GM23338 (cell line): ENCODE measurements around the gene CYP24A1. TPM values are rescaled to one million over a fixed set of nuclear protein-coding genes. Genes with fewer than 3 reads are reported as not detected.

Source experiments
- ATAC-seq: fragments of 200-7000 bp; cut with Tn5 transposase; 3 replicates; pipeline ENCODE4 v1.9.1; 2020
- DNase-seq: peaks from one replicate; pipeline ENCODE4 v3.0.0-alpha.2; 2015; ENCODE audit warnings: low spot score
- H2AFZ ChIP-seq: fragments of 200-600 bp; sonication (generic); 2 replicates; pipeline ENCODE4 v1.8.0; 2016; ENCODE audit warnings: antibody characterized with exemption, mild to moderate bottlenecking, moderate library complexity
- H3F3A ChIP-seq: fragments of 200-600 bp; sonication (generic); replicated peaks from 2 replicates; pipeline ENCODE4 v1.8.0; 2017; ENCODE audit warnings: antibody characterized with exemption, mixed run types, low read depth
- H3K27ac ChIP-seq: fragments of 200-600 bp; sonication (generic); 2 replicates; pipeline ENCODE4 v1.6.1; 2016; ENCODE audit warnings: low read depth
- H3K27me3 ChIP-seq: fragments of 200-600 bp; sonication (generic); 2 replicates; pipeline ENCODE4 v1.8.0; 2016; ENCODE audit warnings: mild to moderate bottlenecking, mixed run types, moderate library complexity; ENCODE audit not compliant: insufficient read depth
- H3K36me3 ChIP-seq: fragments of 200-600 bp; sonication (generic); 2 replicates; pipeline ENCODE4 v1.8.0; 2016; ENCODE audit warnings: mild to moderate bottlenecking; ENCODE audit not compliant: insufficient read depth
- H3K4me1 ChIP-seq: fragments of 200-600 bp; sonication (generic); 2 replicates; pipeline ENCODE4 v1.8.0; 2016; ENCODE audit warnings: mild to moderate bottlenecking, moderate library complexity; ENCODE audit not compliant: insufficient read depth
- H3K4me2 ChIP-seq: fragments of 200-600 bp; sonication (generic); 2 replicates; pipeline ENCODE4 v1.7.1; 2017; ENCODE audit warnings: mixed run types
- H3K4me3 ChIP-seq: fragments of 200-600 bp; sonication (generic); 2 replicates; pipeline ENCODE4 v1.6.1; 2016; ENCODE audit warnings: mixed run types
- H3K79me2 ChIP-seq: fragments of 200-600 bp; sonication (generic); replicated peaks from 2 replicates; pipeline ENCODE4 v1.8.0; 2017; ENCODE audit warnings: mild to moderate bottlenecking; ENCODE audit not compliant: insufficient read depth
- H3K9me2 ChIP-seq: fragments of 200-600 bp; sonication (generic); 2 replicates; pipeline ENCODE4 v1.8.0; 2017; ENCODE audit not compliant: insufficient read depth
- H4K20me1 ChIP-seq: fragments of 200-600 bp; sonication (generic); replicated peaks from 2 replicates; pipeline ENCODE4 v1.8.0; 2017; ENCODE audit warnings: mild to moderate bottlenecking; ENCODE audit not compliant: insufficient read depth
- H3K27ac Mint-ChIP-seq: 2 replicates; pipeline ENCODE4 v1.8.0; 2020; ENCODE audit warnings: inconsistent platforms, mild to moderate bottlenecking, moderate library complexity, mixed read lengths
- H3K27me3 Mint-ChIP-seq: 3 replicates; pipeline ENCODE4 v1.8.0; 2022; ENCODE audit warnings: low read depth, mild to moderate bottlenecking, moderate library complexity, mixed read lengths, inconsistent platforms; ENCODE audit not compliant: insufficient read depth, poor library complexity
- H3K36me3 Mint-ChIP-seq: 3 replicates; pipeline ENCODE4 v1.8.0; 2021; ENCODE audit warnings: low read depth, mild to moderate bottlenecking, inconsistent platforms, moderate library complexity, mixed read lengths
- H3K4me1 Mint-ChIP-seq: 3 replicates; pipeline ENCODE4 v1.8.0; 2020; ENCODE audit warnings: mild to moderate bottlenecking, inconsistent platforms, mixed read lengths
- H3K4me3 Mint-ChIP-seq: 3 replicates; pipeline ENCODE4 v1.8.0; 2021; ENCODE audit warnings: moderate library complexity, mild to moderate bottlenecking, inconsistent platforms, mixed read lengths
- H3K9me3 Mint-ChIP-seq: 3 replicates; pipeline ENCODE4 v1.8.0; 2020; ENCODE audit warnings: moderate library complexity, mild to moderate bottlenecking, inconsistent platforms, mixed read lengths
- CREB1 ChIP-seq: fragments of 250-450 bp; sonication (Bioruptor Pico); IDR thresholded peaks from 2 replicates; pipeline ENCODE4 v1.5.0; 2020; ENCODE audit warnings: low read depth, mild to moderate bottlenecking, moderate library complexity
- CTCF ChIP-seq, 2 experiments: fragments of 200-600 bp in 1 of 2; sonication (generic) in 1 of 2; conservative IDR thresholded peaks; 2 replicates each; pipeline versions ENCODE4 v1.5.1 to v1.6.1; 2016 to 2017; ENCODE audit warnings: antibody characterized with exemption in 2 of 2, low read depth in 2 of 2, mild to moderate bottlenecking in 2 of 2, moderate library complexity in 1 of 2
- ETS1 ChIP-seq: IDR thresholded peaks from 2 replicates; pipeline ENCODE4 v1.6.1; 2016; ENCODE audit warnings: antibody characterized with exemption
- EZH2 ChIP-seq: fragments of 200-600 bp; sonication (generic); IDR thresholded peaks from one replicate; pipeline ENCODE4 v1.8.0; 2017; ENCODE audit warnings: antibody characterized with exemption, mild to moderate bottlenecking, low read depth; ENCODE audit not compliant: unreplicated experiment
- EZH2phosphoT487 ChIP-seq: fragments of 200-600 bp; sonication (generic); IDR thresholded peaks from one replicate; pipeline ENCODE4 v1.8.1; 2018; ENCODE audit warnings: antibody characterized with exemption; ENCODE audit not compliant: unreplicated experiment
- JUNB ChIP-seq: IDR thresholded peaks from one replicate; pipeline ENCODE4 v1.6.1; 2016; ENCODE audit warnings: antibody characterized with exemption; ENCODE audit not compliant: unreplicated experiment
- NANOG ChIP-seq: IDR thresholded peaks from 2 replicates; pipeline ENCODE4 v1.6.1; 2016; ENCODE audit warnings: antibody characterized with exemption, borderline replicate concordance
- POLR2AphosphoS5 ChIP-seq: IDR thresholded peaks from 2 replicates; pipeline ENCODE4 v1.6.1; 2016; ENCODE audit warnings: antibody characterized with exemption, low read depth
- REST ChIP-seq: IDR thresholded peaks from one replicate; pipeline ENCODE4 v1.6.1; 2018; ENCODE audit warnings: antibody characterized with exemption; ENCODE audit not compliant: unreplicated experiment
- STAT1 ChIP-seq: IDR thresholded peaks from one replicate; pipeline ENCODE4 v1.6.1; 2016; ENCODE audit warnings: antibody characterized with exemption; ENCODE audit not compliant: unreplicated experiment
- ZNF114 ChIP-seq: fragments of 250-450 bp; sonication (Bioruptor Pico); IDR thresholded peaks from 2 replicates; pipeline ENCODE4 v1.5.0; 2020; ENCODE audit warnings: mild to moderate bottlenecking, moderate library complexity
- ZNF331 ChIP-seq: fragments of 250-450 bp; sonication (Bioruptor Pico); IDR thresholded peaks from 2 replicates; pipeline ENCODE4 v1.5.0; 2020; ENCODE audit warnings: low read depth, mild to moderate bottlenecking, moderate library complexity
- ZNF462 ChIP-seq: fragments of 250-450 bp; sonication (Bioruptor Pico); IDR thresholded peaks from 2 replicates; pipeline ENCODE4 v1.5.0; 2020; ENCODE audit warnings: mild to moderate bottlenecking, moderate library complexity
- polyA plus RNA-seq: library from polyadenylated mRNA; unstranded; fragments of >200 nt; fragmentation: Nextera tagmentation; extraction: Ambion mirVana; gene quantifications from 2 replicates; pipeline ENCODE4 v1.2.1, GENCODE V29; 2016
- total RNA-seq: library from RNA; depleted of rRNA; stranded (reverse); fragments of >200 nt; shearing (Covaris generic); gene quantifications from 2 replicates; pipeline ENCODE4 v1.2.3, GENCODE V29; 2014

Gene CYP24A1
- total and polyA plus RNA-seq, 2 experiments from 2014 or later: 0.10 TPM; not detected in 1

GRCh38 chr20:54184071-54184470 lies 10.3 kb upstream of the CYP24A1 start:
- H3K4me3 Mint-ChIP-seq: no peak overlapping the region
- no peaks in the 10 kb centered on the region for H3K4me1 Mint-ChIP-seq
- Histone ChIP-seq H3K36me3 (no peaks in the 10 kb centered on the region), H3K4me1 (no peaks in the 10 kb centered on the region), H3K4me2 (no peak overlapping the region), H2AFZ (no peak overlapping the region), H3K4me3 (no peak overlapping the region), H3K27me3 (no peaks in the 10 kb centered on the region), H3K79me2 (no peaks in the 10 kb centered on the region), H4K20me1 (no peaks in the 10 kb centered on the region), H3K9me2 (peaks cover 8% of the 10 kb centered on the region; the same call in 1 of the 2 replicates), H3F3A (no peaks in the 10 kb centered on the region), H3K27ac (no peak overlapping the region)
- ATAC-seq (no peak), DNase-seq (no peak)
- H3K27me3 Mint-ChIP-seq: peaks cover 1% of the 10 kb centered on the region
- TF ChIP-seq NANOG (no peak), CREB1 (CRISPR knock-in tag) (no peak), CTCF (conservative IDR thresholded peaks at IDR 0.05; ENCODE audit: low read depth in 2 of 2) (no peak), ETS1 (no peak), STAT1 (no peak), POLR2AphosphoS5 (no peak), EZH2 (no peak), ZNF114 (CRISPR knock-in tag) (no peak), REST (no peak), ZNF331 (CRISPR knock-in tag) (no peak), EZH2phosphoT487 (no peak), JUNB (no peak), ZNF462 (CRISPR knock-in tag) (no peak)
- H3K9me3 Mint-ChIP-seq: no peaks in the 10 kb centered on the region
- H3K36me3 Mint-ChIP-seq: no peaks in the 10 kb centered on the region
- H3K27ac Mint-ChIP-seq: no peak overlapping the region
